GM18867 (cell line): ENCODE measurements around the gene ZNF705A.
"Not testable (repeated sequence)": the region's sequence is repeated elsewhere in the genome, so short reads cannot be mapped to it uniquely, and the experiment has no call there.

Experiments used
- ATAC-seq: cut with Tn5 transposase; IDR thresholded peaks from one replicate; pipeline ENCODE4 v1.9.1; 2021; ENCODE audit warnings: mild to moderate bottlenecking, moderate library complexity; ENCODE audit not compliant: unreplicated experiment

The ZNF705A gene

DNA sequence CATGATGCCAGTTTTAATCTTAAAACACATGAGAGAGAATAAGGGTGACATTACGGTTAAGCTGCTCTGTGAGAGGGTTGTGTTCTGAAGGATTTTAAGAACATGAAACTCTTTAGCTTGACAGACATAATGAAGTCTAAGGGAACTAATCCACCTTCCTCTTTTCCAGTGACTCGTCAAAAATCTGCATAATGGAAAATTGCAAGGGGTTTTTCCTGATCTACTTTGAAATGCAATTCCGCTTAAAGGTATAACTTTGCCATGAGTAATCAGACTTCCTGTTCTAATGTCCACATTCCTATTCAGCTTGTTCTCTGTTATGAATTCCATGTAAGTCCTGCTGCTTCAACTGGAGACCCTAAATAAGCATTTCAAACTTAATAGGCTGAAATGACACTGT is at the start of gene ZNF705A:
TSS of gene ZNF705A (plus strand) at position 171 of the 400 bp plus-strand sequence. CDS start 15,611 bp downstream, outside the sequence.
- ATAC-seq, result no peak

- ATAC-seq, result peak; percentile 49
Measured at GRCh38 chr12:8108808-8109398, 47.9 kb upstream of the ZNF705A start.

DNA sequence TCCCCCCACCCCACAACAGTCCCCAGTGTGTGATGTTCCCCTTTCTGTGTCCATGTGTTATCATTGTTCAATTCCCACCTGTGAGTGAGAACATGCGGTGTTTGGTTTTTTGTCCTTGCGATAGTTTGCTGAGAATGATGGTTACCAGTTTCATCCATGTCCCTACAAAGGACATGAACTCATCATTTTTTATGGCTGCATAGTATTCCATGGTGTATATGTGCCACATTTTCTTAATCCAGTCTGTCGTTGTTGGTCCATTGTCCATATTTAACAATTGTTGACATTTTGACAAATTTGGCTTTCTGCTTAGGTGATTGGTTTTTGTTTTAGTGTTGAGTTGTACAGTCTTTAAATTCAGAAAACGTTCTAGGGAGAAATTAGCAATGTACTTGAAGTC is 43.7 kb upstream of the ZNF705A start:
- ATAC-seq, result not testable (repeated sequence)

- ATAC-seq, result no peak
Measured at GRCh38 chr12:8120072-8120713, 36.6 kb upstream of the ZNF705A start.

- no peak for ATAC-seq
Measured at GRCh38 chr12:8123124-8123912, 33.5 kb upstream of the ZNF705A start, which contains the start of gene CLEC4A. TSS of gene CLEC4A (plus strand) at chr12:8123617. CDS start at chr12:8123879, 262 bp downstream.

- no peak for ATAC-seq
Measured at GRCh38 chr12:8127138-8127537, 29.7 kb upstream of the ZNF705A start.

GRCh38 chr12:8133636-8134397 is 23.0 kb upstream of the ZNF705A start:
- not testable (repeated sequence) for ATAC-seq

- ATAC-seq, result not testable (repeated sequence)
Measured at GRCh38 chr12:8134398-8134930, 22.4 kb upstream of the ZNF705A start.

GRCh38 chr12:8141647-8142046 is 15.2 kb upstream of the ZNF705A start:
- ATAC-seq, result not testable (repeated sequence)

DNA sequence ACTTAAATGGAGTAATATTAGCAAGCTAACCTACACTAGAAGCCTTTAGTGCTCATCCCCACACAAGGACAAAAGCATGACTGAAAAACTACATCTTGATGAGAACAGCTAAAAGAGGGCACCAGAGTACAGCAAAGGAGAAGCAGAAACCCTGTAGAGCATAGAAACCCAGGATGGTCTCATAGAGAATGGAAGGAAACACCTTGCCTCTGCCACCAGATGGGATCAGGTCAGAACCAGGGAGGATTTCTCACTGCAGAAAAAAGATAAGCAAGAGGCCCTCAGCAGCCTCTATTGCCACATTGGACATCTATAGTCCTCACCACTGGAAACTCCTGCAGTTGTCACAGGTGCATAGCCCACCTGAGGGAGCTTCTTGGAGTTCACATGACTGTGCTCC is 13.6 kb upstream of the ZNF705A start:
- ATAC-seq, result no peak

DNA sequence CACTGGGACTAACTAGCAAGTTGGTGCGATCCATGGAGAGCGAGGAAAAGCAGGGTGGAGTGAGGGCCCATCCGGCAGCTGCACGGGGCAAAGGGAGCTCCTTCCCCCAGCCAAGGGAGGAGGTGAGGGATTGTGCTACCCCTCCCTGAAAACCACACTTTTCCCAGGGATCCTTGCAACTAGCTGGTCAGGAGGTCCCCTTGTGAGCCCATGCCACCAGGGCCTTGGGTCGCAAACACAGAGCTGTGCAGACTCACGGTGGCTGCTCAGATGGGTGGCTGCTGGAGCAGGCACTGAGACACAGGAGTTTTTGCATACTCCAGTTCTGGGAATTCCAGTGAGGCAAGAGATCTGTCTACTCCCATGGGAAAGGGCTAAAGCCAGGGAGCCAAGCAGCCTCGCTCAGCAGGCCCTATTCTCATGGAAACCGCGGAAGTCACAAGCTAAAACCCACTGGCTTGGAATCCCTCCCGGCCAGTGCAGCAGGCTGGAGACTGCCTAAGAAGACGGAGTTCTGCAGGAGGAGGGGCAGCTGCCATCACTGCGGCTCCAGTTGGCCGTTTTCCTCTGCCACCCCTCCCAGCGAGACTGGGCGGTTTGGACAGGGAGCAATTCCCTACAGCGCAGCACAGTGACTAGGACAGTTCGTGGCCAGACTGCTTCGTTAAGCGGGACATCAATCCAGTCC is 10.9 kb upstream of the ZNF705A start:
- ATAC-seq, result no peak

DNA sequence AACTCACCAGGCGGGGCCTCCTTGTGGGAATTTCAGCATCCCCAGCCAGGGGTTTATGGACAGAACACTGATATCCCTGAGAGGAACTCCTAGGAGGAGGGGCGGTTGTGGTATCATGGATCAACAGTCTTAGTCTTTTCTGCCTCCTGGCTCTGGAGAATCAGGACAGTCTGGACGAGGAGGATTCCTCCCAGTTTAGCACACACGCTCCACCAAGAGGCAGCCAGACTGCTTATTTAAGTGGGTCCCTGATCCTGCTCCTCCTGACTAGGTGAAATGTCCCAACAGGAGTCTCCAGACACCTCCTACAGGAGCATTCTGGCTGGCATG is 10.4 kb upstream of the ZNF705A start:
- no peak for ATAC-seq

DNA sequence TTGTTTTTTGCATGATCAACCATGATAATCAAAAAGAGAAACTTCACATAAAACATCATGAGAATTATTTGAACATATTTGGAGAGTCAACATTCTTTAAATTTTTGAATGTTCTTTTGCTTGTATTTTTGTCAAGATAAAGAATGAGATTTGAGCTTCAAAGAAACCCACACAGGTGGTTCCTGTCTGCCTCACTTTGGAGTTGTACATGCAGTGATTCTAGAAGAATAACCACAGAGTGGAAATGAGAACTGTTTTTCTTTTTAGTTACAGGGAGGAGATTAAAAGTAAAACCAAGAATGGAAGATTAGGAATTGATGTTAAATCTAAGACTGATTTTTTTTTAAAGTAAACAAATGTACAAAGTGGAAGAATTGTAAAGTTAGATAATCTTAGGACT is 2.3 kb upstream of the ZNF705A start:
- no peak for ATAC-seq

DNA sequence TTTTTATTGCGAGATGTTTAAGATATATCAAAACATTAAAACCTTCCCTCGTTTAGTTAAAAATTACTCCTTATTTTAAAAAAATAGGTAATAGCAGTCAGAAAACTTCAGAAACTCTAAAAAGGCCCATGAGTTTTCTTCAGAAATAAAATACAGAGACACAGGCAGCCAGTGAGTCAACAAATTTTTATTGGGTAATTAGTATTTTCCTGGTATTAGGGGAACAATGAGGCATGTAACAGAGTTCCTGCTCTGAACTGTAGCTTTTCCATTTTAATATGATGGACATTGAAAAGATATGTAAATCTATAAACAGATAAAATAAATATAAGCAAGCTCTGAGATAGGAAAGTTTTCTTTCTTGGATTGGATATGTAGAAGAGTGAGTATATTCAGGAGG is 399 bp upstream of the ZNF705A start:
- ATAC-seq, result no peak

DNA sequence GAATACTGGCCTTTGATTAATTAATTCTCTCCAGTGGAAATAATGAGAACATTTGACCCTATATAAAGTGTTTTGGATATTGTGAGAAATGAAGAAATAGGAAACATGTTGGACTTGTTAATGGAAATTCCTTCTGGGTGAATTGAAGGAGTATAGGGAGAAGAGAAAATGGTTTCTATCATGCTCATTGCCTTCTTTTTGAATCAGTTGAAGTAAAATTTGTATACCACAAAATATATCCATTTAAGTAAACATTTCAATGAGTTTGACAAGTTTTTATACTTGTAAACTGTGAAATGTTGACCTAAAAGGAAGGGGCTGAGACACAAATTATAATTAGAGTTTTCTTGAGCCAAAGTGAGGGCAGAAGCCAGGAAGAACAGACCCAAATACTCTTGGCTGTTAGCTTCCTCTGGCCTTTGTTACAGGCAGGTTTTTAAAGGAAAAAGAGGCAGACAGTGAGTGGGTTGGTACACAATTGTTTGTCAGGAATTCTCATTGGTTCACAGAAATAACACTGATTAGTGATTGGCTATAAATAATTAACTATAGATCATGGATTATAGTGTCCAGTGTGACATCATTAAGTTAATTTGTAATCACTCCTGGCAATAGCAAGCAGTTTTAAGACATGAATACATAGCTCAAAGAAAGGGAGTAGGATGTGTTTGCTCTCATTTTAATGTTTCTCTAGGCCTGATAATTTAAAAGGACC is 826 bp downstream of the ZNF705A start:
- ATAC-seq, result no peak

- ATAC-seq, result not testable (repeated sequence)
Measured at GRCh38 chr12:8172911-8173310, 16.1 kb downstream of the ZNF705A start.

DNA sequence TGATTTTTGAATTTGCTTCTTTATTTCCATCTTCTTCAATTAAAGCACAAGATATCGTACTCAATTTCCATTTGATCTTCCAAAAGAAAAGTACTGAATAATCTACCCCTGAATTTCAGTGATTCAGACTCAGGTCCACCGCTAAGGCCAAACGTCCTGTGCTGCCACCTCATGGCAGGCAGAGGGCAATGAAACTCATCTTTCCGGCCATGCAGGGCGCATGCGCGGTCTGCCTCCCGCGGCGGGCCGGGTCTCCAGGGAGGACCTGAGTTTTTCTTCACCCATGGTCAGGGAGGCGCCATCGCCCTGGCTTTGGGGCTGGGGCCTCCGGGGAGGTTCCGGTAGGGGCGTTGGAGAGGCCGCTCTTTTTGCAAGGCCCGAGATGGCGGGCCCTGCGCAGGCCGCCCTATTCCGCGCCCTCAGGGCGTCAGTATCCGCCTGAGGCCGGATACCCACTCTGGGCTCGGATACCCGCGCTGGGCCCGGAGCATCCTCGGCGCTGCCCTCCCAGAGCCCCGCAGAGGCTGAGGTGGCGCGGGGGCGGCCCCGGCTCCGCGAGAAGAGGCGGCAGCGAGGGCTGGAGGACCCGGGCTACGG is 23.3 kb downstream of the ZNF705A start:
- ATAC-seq, result not testable (repeated sequence)

DNA sequence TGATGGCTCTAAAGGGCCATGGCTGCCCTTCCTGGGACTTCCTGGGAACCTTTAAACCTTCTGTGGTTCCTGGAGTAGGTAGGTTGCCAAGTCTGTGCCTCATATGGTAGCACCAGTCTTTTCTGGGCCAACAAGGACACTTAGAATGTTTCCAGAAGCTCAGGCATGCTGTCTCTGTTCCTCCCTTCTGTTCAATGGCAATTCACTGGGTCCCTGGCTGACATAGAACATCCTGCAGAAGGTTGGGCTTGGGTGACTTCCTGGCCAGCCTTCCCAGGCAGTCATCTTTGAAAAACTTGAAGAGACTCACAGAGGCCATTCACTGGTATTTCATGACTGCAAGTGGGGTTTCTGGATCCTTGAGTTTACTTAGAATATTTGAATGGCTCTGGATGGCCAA is 24.5 kb downstream of the ZNF705A start:
- not testable (repeated sequence) for ATAC-seq

DNA sequence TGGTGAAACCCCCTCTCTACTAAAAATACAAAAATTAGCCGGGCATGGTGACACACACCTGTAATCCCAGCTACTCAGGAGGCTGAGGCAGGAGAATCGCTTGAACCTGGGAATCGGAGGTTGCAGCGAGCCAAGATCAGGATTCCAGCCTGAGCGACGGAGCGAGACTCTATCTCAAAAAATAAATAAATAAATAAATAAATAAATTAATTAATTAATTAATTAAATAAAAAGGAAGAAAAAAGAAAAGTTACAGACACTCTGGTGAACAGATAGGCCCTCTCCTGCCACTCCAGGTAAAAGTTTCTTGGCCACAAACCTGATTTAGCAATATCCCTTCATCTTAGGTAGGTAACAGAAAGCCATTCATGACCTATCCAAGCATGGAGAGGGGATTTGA is 26.1 kb downstream of the ZNF705A start:
- not testable (repeated sequence) for ATAC-seq
